OCI-LY1 (cell line): ENCODE results near the gene CTIF.

Source experiments
- H2AFZ ChIP-seq: fragments of 200-600 bp; sonication (generic), shearing (Covaris generic); 2 replicates; pipeline ENCODE4 v1.6.0; 2014; ENCODE audit warnings: antibody characterized with exemption, mild to moderate bottlenecking, low read length
- H3F3A ChIP-seq: fragments of 200-600 bp; sonication (generic), shearing (Covaris generic); 2 replicates; pipeline ENCODE4 v1.6.0; 2014; ENCODE audit warnings: mild to moderate bottlenecking, antibody characterized with exemption, low read length, moderate library complexity; ENCODE audit not compliant: insufficient read depth
- H3K27ac ChIP-seq: fragments of 200-600 bp; sonication (generic); 2 replicates; pipeline ENCODE4 v1.5.1; 2014; ENCODE audit warnings: low read length, mixed run types, mild to moderate bottlenecking, low read depth; ENCODE audit not compliant: poor library complexity, severe bottlenecking
- H3K27me3 ChIP-seq: fragments of 200-600 bp; sonication (generic); 2 replicates; pipeline ENCODE4 v1.6.0; 2014; ENCODE audit warnings: antibody characterized with exemption, mild to moderate bottlenecking, low read length, moderate library complexity; ENCODE audit not compliant: insufficient read depth
- H3K36me3 ChIP-seq: fragments of 200-600 bp; sonication (generic); 2 replicates; pipeline ENCODE4 v1.6.1; 2014; ENCODE audit warnings: mild to moderate bottlenecking, antibody characterized with exemption, low read length, moderate library complexity, mixed read lengths; ENCODE audit not compliant: insufficient read depth
- H3K4me1 ChIP-seq: fragments of 200-600 bp; sonication (generic); 2 replicates; pipeline ENCODE4 v1.5.1; 2014; ENCODE audit warnings: mild to moderate bottlenecking, low read length, moderate library complexity; ENCODE audit not compliant: insufficient read depth, severe bottlenecking
- H3K4me2 ChIP-seq: fragments of 200-600 bp; sonication (generic), shearing (Covaris generic); 2 replicates; pipeline ENCODE4 v1.6.1; 2014; ENCODE audit warnings: low read length
- H3K4me3 ChIP-seq: fragments of 200-600 bp; sonication (generic); 2 replicates; pipeline ENCODE4 v1.5.1; 2014; ENCODE audit warnings: low read length, low read depth, mild to moderate bottlenecking, mixed read lengths; ENCODE audit not compliant: poor library complexity, severe bottlenecking
- H3K79me2 ChIP-seq: fragments of 200-600 bp; shearing (Covaris generic); 2 replicates; pipeline ENCODE4 v1.6.1; 2016; ENCODE audit warnings: mixed run types, low read length, mixed read lengths; ENCODE audit not compliant: insufficient read depth
- H3K9ac ChIP-seq: fragments of 200-600 bp; sonication (generic), shearing (Covaris generic); 2 replicates; pipeline ENCODE4 v1.6.1; 2014; ENCODE audit warnings: mild to moderate bottlenecking, low read length, mixed read lengths
- H3K9me2 ChIP-seq: fragments of 200-600 bp; sonication (generic), shearing (Covaris generic); 2 replicates; pipeline ENCODE4 v1.6.1; 2014; ENCODE audit warnings: low read depth, mild to moderate bottlenecking, low read length, mixed read lengths
- H3K9me3 ChIP-seq: fragments of 200-600 bp; shearing (Covaris generic); 2 replicates; pipeline ENCODE4 v1.6.1; 2014; ENCODE audit warnings: low read length, mixed read lengths
- H4K20me1 ChIP-seq: fragments of 200-600 bp; sonication (generic), shearing (Covaris generic); 2 replicates; pipeline ENCODE4 v1.6.0; 2016; ENCODE audit warnings: mild to moderate bottlenecking, low read length; ENCODE audit not compliant: insufficient read depth
- EZH2 ChIP-seq: fragments of 200-600 bp; sonication (generic), shearing (Covaris generic); IDR thresholded peaks from 2 replicates; pipeline ENCODE4 v1.8.0; 2017; ENCODE audit warnings: borderline replicate concordance, mixed run types, mild to moderate bottlenecking, antibody characterized with exemption, low read length, moderate library complexity, mixed read lengths
- TF ChIP-seq, protein P1 (sequence below): fragments of 200-600 bp; sonication (generic), shearing (Covaris generic); IDR thresholded peaks from 2 replicates; pipeline ENCODE4 v1.5.1; 2017; ENCODE audit warnings: mild to moderate bottlenecking, antibody characterized with exemption, low read length, moderate library complexity, mixed read lengths

Gene CTIF

DNA sequence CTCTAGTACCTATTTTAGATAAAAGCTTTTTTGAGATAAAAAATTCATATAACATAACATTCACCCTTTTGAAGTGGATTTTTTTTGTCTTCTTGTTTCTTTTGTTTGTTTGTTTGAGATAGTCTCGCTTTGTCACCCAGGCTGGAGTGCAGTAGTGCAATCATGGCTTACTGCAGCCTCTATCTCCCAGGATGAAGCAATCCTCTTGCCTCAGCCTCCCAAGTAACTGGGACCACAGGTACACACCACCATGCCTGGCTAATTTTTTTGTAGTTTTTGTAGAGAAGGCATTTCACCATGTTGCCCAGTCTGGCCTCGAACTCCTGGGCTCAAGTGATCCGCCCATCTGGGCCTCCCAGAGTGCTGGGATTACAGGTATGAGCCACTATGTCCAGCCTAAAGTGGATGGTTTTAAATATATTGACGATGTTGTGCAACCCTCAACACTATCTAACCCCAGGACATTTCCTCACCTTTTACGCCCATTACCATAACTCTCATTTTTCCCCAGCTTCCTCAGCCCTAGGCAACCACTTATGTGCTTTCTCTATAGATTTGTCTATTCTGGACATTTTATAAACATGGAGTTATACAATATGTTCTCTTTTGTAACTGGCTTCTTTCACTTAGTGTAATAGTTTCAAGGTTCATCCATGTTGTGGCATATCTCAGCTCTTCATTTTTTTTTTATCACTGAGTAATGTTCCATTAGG is 38.8 kb downstream of the CTIF start:
- no peaks in the 10 kb centered on the region for H3K9me3 ChIP-seq
- no peaks in the 10 kb centered on the region for H3K36me3 ChIP-seq
- H3K27me3 ChIP-seq = peaks cover 3% of the 10 kb centered on the region; the same call in 1 of the 2 replicates
- TF ChIP-seq, protein P1, sequence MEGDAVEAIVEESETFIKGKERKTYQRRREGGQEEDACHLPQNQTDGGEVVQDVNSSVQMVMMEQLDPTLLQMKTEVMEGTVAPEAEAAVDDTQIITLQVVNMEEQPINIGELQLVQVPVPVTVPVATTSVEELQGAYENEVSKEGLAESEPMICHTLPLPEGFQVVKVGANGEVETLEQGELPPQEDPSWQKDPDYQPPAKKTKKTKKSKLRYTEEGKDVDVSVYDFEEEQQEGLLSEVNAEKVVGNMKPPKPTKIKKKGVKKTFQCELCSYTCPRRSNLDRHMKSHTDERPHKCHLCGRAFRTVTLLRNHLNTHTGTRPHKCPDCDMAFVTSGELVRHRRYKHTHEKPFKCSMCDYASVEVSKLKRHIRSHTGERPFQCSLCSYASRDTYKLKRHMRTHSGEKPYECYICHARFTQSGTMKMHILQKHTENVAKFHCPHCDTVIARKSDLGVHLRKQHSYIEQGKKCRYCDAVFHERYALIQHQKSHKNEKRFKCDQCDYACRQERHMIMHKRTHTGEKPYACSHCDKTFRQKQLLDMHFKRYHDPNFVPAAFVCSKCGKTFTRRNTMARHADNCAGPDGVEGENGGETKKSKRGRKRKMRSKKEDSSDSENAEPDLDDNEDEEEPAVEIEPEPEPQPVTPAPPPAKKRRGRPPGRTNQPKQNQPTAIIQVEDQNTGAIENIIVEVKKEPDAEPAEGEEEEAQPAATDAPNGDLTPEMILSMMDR = no peak
- TF ChIP-seq EZH2 = no peak
- no peaks in the 10 kb centered on the region for H3K79me2 ChIP-seq
- no peaks in the 10 kb centered on the region for H3K9me2 ChIP-seq
- H3F3A ChIP-seq = no peaks in the 10 kb centered on the region
- H3K4me3 ChIP-seq = no peak overlapping the region
- no peaks in the 10 kb centered on the region for H4K20me1 ChIP-seq
- no peak overlapping the region for H3K9ac ChIP-seq
- H3K4me1 ChIP-seq = no peaks in the 10 kb centered on the region
- no peak overlapping the region for H3K27ac ChIP-seq
- H3K4me2 ChIP-seq = no peak overlapping the region
- H2AFZ ChIP-seq = no peak overlapping the region

DNA sequence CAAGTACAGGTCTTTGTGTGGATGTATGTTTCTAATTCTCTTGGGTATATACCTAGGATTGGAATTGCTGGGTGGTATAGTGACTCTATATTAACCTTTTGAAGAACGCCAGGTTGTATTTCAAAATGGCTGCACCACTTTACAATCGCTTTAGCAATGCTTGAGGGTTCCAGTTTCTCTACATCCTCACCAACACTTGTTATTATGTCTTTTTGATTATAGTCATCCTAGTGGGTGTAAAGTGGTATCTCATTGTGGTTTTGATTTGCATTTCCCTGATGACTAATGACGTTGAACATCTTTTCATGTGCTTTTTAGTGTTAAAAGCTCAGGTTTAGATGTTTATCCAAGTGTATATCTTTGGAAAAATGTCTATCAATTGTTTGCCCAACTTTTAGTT is 39.5 kb downstream of the CTIF start:
- H4K20me1 ChIP-seq = no peaks in the 10 kb centered on the region
- peaks cover 3% of the 10 kb centered on the region; the same call in 1 of the 2 replicates for H3K27me3 ChIP-seq
- no peaks in the 10 kb centered on the region for H3K79me2 ChIP-seq
- H3F3A ChIP-seq = no peaks in the 10 kb centered on the region
- H3K4me1 ChIP-seq = no peaks in the 10 kb centered on the region
- TF ChIP-seq EZH2 = no peak
- TF ChIP-seq, protein P1 = no peak
- H3K4me2 ChIP-seq = no peak overlapping the region
- H2AFZ ChIP-seq = no peak overlapping the region
- H3K9me2 ChIP-seq = no peaks in the 10 kb centered on the region
- no peak overlapping the region for H3K27ac ChIP-seq
- H3K36me3 ChIP-seq = no peaks in the 10 kb centered on the region
- no peaks in the 10 kb centered on the region for H3K9me3 ChIP-seq
- H3K4me3 ChIP-seq = no peak overlapping the region
- H3K9ac ChIP-seq = no peak overlapping the region

DNA sequence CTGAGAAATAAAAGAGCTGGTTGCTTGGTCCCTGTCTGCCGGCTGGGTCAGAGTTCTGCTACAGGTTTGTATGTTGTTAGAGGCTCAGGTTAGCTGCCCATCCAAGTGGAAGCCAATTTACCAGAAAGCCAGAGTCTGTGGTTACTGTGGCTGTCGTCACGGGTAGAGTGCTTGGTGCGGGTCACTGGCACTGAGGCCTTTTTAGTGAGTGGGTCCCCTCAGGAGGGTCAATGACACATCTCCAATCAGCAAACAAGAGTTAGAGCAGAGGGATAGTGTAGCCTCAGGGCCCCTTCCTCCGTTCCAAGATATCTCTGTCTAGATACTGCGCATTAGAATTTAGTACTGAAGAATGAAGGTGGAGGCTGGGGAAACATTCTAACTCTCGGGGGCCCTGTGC is 41.2 kb downstream of the CTIF start:
- no peak overlapping the region for H3K4me3 ChIP-seq
- H4K20me1 ChIP-seq = no peaks in the 10 kb centered on the region

More for the DNA sequence above, 41.2 kb downstream of the CTIF start:
- Histone ChIP-seq H3K4me1 (no peaks in the 10 kb centered on the region), H3K9ac (no peak overlapping the region), H3K79me2 (no peaks in the 10 kb centered on the region), H3K4me2 (no peak overlapping the region), H3K27me3 (peaks cover 3% of the 10 kb centered on the region; the same call in 1 of the 2 replicates), H2AFZ (no peak overlapping the region), H3K36me3 (no peaks in the 10 kb centered on the region), H3K9me2 (no peaks in the 10 kb centered on the region), H3K9me3 (no peaks in the 10 kb centered on the region), H3F3A (no peaks in the 10 kb centered on the region), H3K27ac (no peak overlapping the region)
- TF ChIP-seq, protein P1 = no peak
- no peak for TF ChIP-seq EZH2
